ENCODE measurements around the gene TOP2B. TPM values are rescaled to one million over a fixed set of nuclear protein-coding genes. Genes with fewer than 3 reads are reported as not detected.

Gene TOP2B
- total RNA-seq, 1 experiment from 2014 or later: 106 TPM

DNA sequence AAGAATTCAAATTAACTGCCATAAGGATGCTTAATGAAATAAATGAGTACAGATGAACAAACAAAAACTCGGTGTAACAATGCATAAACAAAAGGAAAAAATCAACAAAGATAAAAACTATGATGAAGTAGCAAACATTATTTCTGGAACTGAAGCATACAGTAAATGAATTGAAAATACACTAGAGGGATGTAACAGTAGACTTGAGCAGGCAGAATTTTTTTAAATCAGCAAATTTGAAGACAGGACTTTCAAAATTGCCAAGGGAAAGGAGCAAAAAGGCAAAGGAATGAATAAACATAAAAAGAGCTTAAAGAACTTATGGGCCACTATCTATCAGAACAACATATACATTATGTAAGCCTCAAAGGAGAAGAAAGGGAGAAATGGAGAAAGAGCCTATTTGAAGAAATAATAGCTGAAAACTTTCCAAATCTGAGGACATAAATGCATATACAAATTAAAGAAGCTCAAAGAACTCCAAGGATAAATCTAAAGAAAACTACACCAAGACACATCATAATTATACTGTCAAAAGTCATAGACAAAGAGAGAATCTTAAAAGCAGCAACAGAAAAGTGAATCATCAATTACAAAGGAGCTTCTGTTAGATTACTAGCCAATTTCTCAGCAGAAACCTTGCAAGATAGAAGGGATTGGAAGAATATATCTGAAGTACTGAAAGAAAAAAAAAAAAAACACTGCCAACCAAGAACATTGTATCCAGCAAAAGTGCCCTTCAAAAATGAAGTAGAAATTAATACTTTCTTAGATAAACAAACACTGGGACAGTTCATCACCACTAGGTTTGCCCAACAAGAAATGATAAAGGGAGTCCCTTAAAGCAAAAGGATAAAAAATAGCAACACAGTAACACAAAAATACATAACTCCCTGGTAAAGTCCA is 15.5 kb downstream of the TOP2B start:
- peaks cover 7% of the 10 kb centered on the region; the same call in 1 of the 2 replicates for H3K9me3 ChIP-seq (ENCODE audit: insufficient read depth, low read depth)
- no peak overlapping the region for H3K4me2 ChIP-seq
- H3K4me3 ChIP-seq: no peak overlapping the region
- no peaks in the 10 kb centered on the region for H3K9me2 ChIP-seq (ENCODE audit: insufficient read depth)
- no TSS peak for BruUV-seq (replicated peaks)
- H4K20me1 ChIP-seq (ENCODE audit: insufficient read depth): peaks cover 36% of the 10 kb centered on the region
- TF ChIP-seq, protein P1, sequence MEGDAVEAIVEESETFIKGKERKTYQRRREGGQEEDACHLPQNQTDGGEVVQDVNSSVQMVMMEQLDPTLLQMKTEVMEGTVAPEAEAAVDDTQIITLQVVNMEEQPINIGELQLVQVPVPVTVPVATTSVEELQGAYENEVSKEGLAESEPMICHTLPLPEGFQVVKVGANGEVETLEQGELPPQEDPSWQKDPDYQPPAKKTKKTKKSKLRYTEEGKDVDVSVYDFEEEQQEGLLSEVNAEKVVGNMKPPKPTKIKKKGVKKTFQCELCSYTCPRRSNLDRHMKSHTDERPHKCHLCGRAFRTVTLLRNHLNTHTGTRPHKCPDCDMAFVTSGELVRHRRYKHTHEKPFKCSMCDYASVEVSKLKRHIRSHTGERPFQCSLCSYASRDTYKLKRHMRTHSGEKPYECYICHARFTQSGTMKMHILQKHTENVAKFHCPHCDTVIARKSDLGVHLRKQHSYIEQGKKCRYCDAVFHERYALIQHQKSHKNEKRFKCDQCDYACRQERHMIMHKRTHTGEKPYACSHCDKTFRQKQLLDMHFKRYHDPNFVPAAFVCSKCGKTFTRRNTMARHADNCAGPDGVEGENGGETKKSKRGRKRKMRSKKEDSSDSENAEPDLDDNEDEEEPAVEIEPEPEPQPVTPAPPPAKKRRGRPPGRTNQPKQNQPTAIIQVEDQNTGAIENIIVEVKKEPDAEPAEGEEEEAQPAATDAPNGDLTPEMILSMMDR (conservative IDR thresholded peaks at IDR 0.05): no peak
- no peak for TF ChIP-seq EZH2 (IDR thresholded peaks at IDR 0.05; ENCODE audit: low read depth)
- H3F3A ChIP-seq (ENCODE audit: insufficient read depth, low read depth): peaks cover 6% of the 10 kb centered on the region; the same call in 1 of the 2 replicates
- H3K4me1 ChIP-seq (replicated peaks; ENCODE audit: insufficient read depth): no peaks in the 10 kb centered on the region
- no peaks in the 10 kb centered on the region for H3K27me3 ChIP-seq (ENCODE audit: insufficient read depth, low read depth)
- peaks cover 84% of the 10 kb centered on the region for H3K79me2 ChIP-seq (ENCODE audit: low read depth)
- ChIA-PET POLR2A (ENCODE audit: unreplicated experiment) (interaction anchor here (0.5 to 0.6 kb wide), 2 partner anchors 128 to 615 kb away, joined by 4 to 7 read pairs; no protein-coding TSS in a partner anchor), CTCF (interaction anchor here (0.7 kb wide), 2 partner anchors 13 to 257 kb away, joined by 3 read pairs; no protein-coding TSS in a partner anchor)
- intact Hi-C loops (cut with micrococcal nuclease; ENCODE audit: unreplicated experiment): loop anchor here (1.0 to 5.0 kb wide), 5 partner anchors 183 to 1063 kb away; no protein-coding TSS in a partner anchor
- no peak overlapping the region for H3K27ac ChIP-seq
- H3K36me3 ChIP-seq (ENCODE audit: low read depth): no peaks in the 10 kb centered on the region; the same call in 1 of the 2 replicates
- DNase-seq: no peak
- no peak overlapping the region for H2AFZ ChIP-seq

DNA sequence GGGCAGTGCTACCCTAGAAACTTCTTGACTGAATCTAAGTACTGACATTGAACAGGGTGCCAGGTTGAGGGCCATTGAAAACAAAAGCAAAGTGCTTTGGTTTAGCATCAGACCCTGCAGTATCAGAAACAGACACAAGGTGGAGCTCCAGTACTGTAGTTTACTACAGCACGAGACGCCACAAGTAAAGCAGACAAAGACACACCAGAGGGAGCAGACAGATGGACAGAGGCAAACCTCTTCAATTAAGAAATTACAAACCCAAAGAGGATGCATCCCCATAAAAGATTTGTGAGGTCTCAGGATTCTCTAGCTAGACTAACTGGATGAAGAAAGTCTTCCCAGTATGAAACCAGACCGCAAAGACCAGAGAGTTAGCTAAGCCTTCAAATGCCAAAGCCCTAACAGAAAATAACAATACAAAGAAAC is 16.6 kb downstream of the TOP2B start:
- peaks cover 7% of the 10 kb centered on the region; the same call in 1 of the 2 replicates for H3K9me3 ChIP-seq (ENCODE audit: insufficient read depth, low read depth)
- TF ChIP-seq EZH2 (IDR thresholded peaks at IDR 0.05; ENCODE audit: low read depth): no peak
- TF ChIP-seq, protein P1 (conservative IDR thresholded peaks at IDR 0.05): peak; percentile 94
- H3K9me2 ChIP-seq (ENCODE audit: insufficient read depth): no peaks in the 10 kb centered on the region
- CTCF ChIA-PET: interaction anchor here (0.7 kb wide), 1 partner anchor 259 kb away, joined by 3 read pairs; no protein-coding TSS in a partner anchor
- peak; percentile 48 to 53 for DNase-seq
- no peaks in the 10 kb centered on the region; the same call in 1 of the 2 replicates for H3K36me3 ChIP-seq (ENCODE audit: low read depth)
- no peak overlapping the region for H3K4me3 ChIP-seq
- peaks cover 33% of the 10 kb centered on the region for H4K20me1 ChIP-seq (ENCODE audit: insufficient read depth)
- no peaks in the 10 kb centered on the region for H3K4me1 ChIP-seq (replicated peaks; ENCODE audit: insufficient read depth)
- no TSS peak for BruUV-seq (replicated peaks)
- peaks cover 74% of the 10 kb centered on the region for H3K79me2 ChIP-seq (ENCODE audit: low read depth)
- intact Hi-C loops (cut with micrococcal nuclease; ENCODE audit: unreplicated experiment): loop anchor here (1.0 to 5.0 kb wide), 5 partner anchors 184 to 1064 kb away; no protein-coding TSS in a partner anchor
- peaks cover 6% of the 10 kb centered on the region; the same call in 1 of the 2 replicates for H3F3A ChIP-seq (ENCODE audit: insufficient read depth, low read depth)
- POLR2A ChIA-PET (ENCODE audit: unreplicated experiment): no interaction called here
- no peak overlapping the region for H3K4me2 ChIP-seq
- H3K27me3 ChIP-seq (ENCODE audit: insufficient read depth, low read depth): no peaks in the 10 kb centered on the region
- no peak overlapping the region for H2AFZ ChIP-seq
- no peak overlapping the region for H3K27ac ChIP-seq

DNA sequence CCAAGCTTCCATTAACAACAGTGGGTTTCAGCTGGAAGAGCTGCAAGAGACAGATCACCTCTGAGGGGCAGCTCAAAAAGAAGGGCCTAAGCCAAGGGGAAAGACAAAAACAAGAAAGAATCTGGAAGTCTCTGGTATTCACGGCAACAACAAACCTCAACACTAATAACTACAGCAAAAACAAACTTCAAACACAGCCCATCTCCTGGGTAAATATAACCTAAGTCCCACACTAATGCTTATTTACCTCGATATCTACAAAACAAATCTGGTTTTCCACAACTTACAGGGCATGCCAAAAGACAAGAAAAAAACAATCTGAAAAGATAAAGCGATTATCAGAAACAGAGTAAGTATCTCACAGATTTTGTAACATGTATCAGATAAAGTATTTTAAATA is 29.7 kb downstream of the TOP2B start:
- peaks cover 20% of the 10 kb centered on the region for H3K36me3 ChIP-seq (ENCODE audit: low read depth)

More for the DNA sequence above, 29.7 kb downstream of the TOP2B start:
- Histone ChIP-seq H3K9me3 (ENCODE audit: insufficient read depth, low read depth) (0 out of 2 replicates have a peak, but pooled peaks cover 3% of the 10 kb centered on the region), H3K27ac (no peak overlapping the region), H3K9me2 (ENCODE audit: insufficient read depth) (no peaks in the 10 kb centered on the region), H3K4me3 (no peak overlapping the region), H2AFZ (no peak overlapping the region), H4K20me1 (ENCODE audit: insufficient read depth) (peaks cover 5% of the 10 kb centered on the region; the same call in 1 of the 2 replicates), H3K4me1 (replicated peaks; ENCODE audit: insufficient read depth) (no peaks in the 10 kb centered on the region), H3K4me2 (no peak overlapping the region), H3K79me2 (ENCODE audit: low read depth) (no peaks in the 10 kb centered on the region), H3K27me3 (ENCODE audit: insufficient read depth, low read depth) (no peaks in the 10 kb centered on the region), H3F3A (ENCODE audit: insufficient read depth, low read depth) (no peaks in the 10 kb centered on the region; the same call in 1 of the 2 replicates)
- ChIA-PET POLR2A (ENCODE audit: unreplicated experiment) (no interaction called here), CTCF (no interaction called here)
- no TSS peak for BruUV-seq (replicated peaks)
- TF ChIP-seq, protein P1 (conservative IDR thresholded peaks at IDR 0.05): no peak
- no peak for TF ChIP-seq EZH2 (IDR thresholded peaks at IDR 0.05; ENCODE audit: low read depth)
- intact Hi-C loops (cut with micrococcal nuclease; ENCODE audit: unreplicated experiment): no loop called here
- no peak for DNase-seq
